GM21723 (cell line): Measurements from ENCODE around the gene PCSK7.
"Not testable (repeated sequence)": the region's sequence is repeated elsewhere in the genome, so short reads cannot be mapped to it uniquely, and the experiment has no call there.

ENCODE experiments used
- ATAC-seq: cut with Tn5 transposase; IDR thresholded peaks from one replicate; pipeline ENCODE4 v1.9.1; 2021; ENCODE audit warnings: mild to moderate bottlenecking, moderate library complexity; ENCODE audit not compliant: unreplicated experiment

The PCSK7 gene

DNA sequence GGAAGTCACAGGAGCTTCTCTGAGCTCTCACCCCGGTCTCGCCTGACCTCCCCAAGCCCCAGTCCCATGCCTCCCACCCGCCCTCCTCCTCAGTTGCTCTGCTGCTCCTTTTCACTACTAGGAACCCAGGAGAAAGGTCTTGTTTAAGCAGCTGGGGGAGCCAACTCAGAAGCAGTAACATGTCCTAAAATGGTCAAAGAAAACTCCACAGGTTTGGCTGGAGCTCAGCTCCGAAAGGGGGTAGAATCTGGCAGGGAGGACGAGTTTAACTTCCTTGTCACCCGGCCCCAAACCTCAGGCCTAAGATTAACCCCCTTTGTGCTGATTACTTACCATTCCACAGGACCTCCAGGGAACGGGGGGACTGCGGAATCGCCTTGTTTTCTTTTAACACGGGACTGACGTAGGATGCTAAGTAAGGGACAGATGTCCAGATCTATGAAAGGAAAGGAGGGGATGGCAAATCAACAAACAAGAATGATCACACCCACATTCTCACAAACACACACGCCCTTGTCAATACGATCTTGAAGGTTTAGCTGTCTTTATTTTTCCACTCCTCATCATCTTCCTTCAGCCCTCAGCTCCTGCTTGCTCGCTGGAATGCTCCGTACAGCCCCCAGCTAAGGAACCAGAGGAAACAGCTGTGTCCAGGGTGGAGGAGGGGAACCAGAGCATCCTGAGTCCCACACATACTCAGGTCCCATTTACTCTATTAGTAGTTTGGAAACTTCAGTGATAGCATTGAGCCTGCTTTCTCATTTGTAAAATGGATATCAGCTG is 13.5 kb downstream of the PCSK7 start:
- no peak for ATAC-seq

DNA sequence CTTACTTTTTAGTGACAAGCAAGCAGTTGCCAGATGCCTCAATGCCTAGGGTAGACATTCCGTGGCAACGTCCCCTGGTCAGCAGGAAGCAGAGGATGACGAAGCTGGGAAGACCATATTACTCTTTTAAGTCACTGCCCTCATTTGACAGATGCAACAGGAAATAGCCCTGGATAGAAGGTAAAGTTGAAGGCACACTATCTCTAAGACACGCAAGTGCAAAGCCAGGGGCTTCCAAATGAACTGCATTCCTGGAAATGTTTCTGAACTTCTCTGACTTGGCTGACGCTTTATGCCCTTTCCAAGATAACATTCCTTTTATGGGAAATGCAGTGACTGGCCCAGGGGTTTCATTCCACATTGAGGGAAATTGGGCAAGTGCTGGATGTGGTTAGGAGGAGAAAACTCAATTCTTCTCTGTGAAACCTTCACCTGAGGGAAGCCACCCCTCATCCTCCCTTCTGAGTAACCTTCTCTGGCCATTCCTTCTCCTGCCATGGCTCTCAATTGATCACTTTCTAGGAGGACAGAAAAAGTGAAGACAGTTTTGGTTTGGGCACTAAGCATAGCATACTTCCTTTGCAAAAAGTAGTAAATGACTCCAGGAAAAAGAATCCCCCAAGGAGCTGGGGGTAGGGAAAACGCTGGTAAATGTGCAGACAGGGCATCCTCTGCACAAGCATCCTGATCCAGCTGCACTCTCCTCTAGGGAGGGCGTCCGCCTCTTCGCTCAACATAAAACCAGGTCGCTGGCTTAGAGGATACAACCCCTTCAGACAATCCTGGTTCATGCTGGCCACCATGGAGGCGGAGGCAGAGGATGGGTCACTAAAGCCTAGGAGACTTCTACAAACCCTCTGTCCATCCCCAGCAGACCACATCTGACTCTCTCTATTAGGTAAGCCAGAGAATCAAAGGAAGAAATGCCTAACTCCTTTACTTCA is 14.5 kb downstream of the PCSK7 start:
- ATAC-seq = no peak

GRCh38 chr11:117214404-117215110 is 17.3 kb downstream of the PCSK7 start:
- ATAC-seq = no peak

DNA sequence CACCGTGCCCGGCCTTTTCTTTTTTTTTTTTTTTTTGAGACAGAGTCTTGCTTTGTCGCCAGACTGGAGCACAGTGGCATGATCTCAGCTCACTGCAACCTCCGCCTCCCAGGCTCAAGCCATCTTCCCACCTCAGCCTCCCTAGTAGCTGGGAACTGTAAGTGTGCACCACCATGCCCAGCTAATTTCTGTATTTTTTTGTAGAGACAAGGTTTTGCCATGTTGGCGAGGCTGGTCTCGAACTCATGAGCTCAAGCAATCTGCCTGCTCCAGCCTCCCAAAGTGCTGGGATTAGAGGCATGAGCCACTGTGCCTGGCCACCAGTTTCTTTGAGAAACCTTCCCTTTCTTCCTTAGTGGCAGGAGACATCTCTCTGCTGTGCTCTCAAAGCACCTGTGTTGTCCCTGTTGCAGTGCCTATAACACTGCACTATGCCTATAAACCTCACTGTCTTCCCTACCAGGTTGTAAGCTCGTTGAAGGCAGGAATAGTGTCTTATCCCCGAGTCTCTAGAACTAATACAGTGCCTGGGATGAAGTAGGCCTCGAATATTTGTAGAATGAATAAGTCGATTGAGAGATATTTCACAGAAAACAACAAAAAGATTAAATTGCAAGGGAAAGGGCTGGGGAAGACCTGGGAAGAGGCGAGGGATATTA is 19.0 kb downstream of the PCSK7 start:
- no peak for ATAC-seq

- ATAC-seq = no peak
Observed at GRCh38 chr11:117210620-117211019, 21.3 kb downstream of the PCSK7 start.

- not testable (repeated sequence) for ATAC-seq
Observed at GRCh38 chr11:117209351-117210125, 22.3 kb downstream of the PCSK7 start.

DNA sequence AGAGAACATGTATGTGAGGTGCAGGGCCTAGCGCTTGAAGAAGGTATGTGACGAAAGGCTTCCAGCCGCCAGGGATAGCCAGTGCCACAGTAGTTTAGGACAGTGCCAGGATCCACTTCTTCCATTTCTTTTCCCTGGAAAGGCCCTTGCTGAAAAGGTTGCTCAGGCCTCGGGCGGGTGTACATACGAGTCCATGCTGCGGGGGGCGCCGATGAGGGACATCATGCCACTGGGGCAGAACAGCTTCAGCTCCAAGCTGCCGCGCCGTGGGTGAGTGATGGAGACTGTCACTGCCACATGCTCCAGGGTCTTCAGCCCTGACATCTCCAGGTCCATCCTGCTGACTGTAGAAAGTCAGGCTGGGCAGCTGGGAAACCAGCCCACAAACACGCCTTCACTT is 23.2 kb downstream of the PCSK7 start:
- not testable (repeated sequence) for ATAC-seq

DNA sequence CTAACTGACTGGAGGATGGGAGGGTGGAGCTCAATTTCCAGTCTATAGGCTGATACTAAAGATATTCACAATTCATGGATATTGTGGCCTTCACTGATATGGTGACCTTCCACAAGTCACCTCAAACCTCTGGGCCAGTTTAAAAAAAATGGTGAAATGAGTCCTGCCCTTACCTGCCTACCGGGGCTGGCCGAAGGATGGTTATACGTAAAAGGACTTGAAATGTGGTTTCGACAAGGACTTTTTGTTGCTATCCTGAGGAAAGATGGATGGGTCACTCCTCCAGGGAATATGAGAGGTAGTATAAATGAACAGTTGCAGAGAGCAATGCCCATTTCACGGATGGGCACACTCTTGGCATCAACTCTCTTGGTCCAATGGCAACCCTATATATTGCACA is 24.4 kb downstream of the PCSK7 start:
- ATAC-seq = not testable (repeated sequence)

DNA sequence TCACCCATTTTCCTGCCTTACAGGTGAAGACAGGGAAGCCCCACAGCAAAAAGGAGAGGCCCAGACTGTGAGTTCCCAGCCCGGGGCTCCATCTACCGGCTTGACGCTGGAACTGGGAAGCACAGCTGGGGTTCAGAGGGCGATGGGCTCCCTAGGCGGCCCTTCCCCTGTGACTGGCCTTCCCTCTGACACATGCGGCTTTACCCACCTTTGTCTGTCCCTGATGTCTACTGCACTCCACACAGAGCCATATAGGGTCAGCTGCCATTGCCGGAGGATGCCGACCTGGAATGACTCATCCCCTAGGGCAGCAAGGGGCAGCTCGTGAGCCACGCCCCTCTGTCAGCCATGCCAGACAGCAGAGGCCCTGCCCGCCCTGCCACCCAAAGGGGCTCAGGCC is 25.0 kb downstream of the PCSK7 start:
- ATAC-seq = not testable (repeated sequence)

DNA sequence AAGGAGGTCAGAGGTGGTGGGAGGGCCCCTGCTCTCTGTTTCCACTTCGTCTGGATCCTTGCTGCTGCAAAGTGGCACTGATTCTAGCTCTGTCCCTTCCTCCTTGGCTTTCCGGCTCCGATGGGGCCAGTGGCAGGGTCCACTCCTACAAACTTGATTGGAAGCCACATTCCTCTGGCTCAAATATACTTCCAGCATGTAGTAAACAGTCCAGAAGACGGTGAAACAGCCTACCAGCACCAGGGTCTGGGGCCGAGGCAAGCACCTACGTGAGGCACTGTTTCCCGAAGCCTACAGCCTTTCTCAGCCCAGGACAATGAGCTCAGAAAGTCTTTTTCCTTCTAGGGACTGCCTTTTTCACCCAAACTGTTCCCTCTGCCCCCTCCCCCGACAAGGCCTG is 25.8 kb downstream of the PCSK7 start:
- ATAC-seq = not testable (repeated sequence)

- ATAC-seq = no peak
Observed at GRCh38 chr11:117205211-117205818, 26.6 kb downstream of the PCSK7 start.

- no peak for ATAC-seq
Observed at GRCh38 chr11:117204283-117205080, 27.4 kb downstream of the PCSK7 start.

- no peak for ATAC-seq
Observed at GRCh38 chr11:117203069-117203407, 28.8 kb downstream of the PCSK7 start.

GRCh38 chr11:117202386-117203068 is 29.3 kb downstream of the PCSK7 start:
- no peak for ATAC-seq

DNA sequence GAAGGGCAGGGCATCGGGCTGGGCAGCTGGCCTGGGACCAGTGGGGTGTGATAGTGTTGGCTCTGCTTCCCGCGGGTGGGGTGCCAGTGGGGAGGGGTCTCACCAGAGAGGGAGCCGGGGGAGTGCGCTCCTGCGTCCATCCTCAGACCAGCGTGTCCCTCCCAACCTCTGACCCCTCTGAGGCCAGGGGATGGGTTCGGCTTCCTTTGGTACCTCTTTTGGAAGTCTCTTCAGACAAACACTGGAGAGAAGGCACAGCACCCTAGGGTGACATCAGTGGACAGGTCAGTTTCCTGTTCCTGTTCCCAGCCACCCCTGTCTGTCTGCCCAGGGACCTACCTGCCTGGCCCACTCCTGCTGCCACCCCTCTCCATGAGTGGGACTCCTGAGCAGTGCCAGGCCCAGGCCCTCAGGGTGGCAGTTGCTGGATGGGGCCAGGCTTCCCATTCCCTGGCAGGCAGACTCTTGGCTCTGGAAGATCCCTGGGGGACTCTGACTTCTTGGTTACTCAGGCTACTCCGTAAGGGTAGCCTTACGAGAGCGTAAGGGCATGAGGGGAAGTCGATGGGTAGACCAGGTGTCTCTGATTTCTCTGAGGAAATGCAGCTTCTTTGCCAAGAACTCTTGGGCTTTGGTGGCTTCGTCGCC is 30.1 kb downstream of the PCSK7 start:
- ATAC-seq = no peak

DNA sequence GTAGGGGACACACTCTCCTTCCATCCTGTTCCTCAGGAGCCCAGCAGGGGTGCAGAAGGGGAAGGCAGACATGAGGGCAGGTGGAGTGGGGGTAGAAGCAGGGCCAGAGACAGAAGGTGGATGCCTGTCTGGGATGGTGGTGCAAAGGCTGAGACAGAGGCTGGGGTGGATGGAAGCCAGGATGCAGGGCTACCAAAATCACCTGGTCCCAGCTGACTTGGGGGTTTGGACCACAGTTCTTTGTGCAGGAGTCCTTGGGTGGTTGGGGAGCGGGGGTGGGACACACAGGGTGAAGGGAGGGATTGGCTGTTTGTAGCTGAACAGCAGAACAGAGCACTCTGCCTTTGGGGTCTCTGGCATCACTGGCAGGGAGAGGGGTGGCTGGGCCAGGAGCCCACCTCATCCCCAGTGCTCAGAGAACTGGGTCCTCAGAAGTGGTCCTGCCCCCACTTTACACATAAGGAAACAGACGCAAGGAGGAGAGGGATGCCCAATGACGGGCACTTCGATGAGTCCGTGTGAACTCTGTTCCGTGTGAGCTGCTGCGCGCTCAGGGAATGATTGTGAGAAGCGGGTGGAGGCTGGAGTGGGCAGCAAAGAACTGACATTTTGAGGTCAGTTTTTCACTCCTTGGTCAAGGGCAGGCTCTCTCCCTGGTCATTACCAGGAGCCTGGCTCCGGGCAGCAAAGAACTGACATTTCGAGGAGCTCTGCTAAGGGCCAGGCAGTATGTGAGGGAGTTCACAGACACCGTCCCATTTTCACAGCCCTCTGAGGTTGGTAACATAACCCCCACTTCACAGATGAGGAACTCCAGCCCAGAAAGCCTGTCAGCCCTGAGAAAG is 30.8 kb downstream of the PCSK7 start:
- no peak for ATAC-seq
